Neural progenitor cell (in vitro differentiated cells): ENCODE results near the gene PTOV1. TPM values are rescaled to one million over a fixed set of nuclear protein-coding genes. Genes with fewer than 3 reads are reported as not detected.
A peak's percentile ranks its signal among the peaks of the same experiment; 100 is the strongest.

Experiments
- DNase-seq: peaks from one replicate; pipeline ENCODE4 v3.0.0-alpha.2; 2016; ENCODE audit warnings: low spot score
- H2AFZ ChIP-seq: fragments of 200-600 bp; sonication (generic); replicated peaks from 2 replicates; pipeline ENCODE4 v1.6.1; 2016; ENCODE audit warnings: antibody characterized with exemption
- H3F3A ChIP-seq: fragments of 200-600 bp; sonication (generic); 2 replicates; pipeline ENCODE4 v1.6.1; 2016; ENCODE audit warnings: antibody characterized with exemption, low read depth
- H3K27ac ChIP-seq: fragments of 200-600 bp; sonication (generic); 2 replicates; pipeline ENCODE4 v1.5.1; 2016; ENCODE audit warnings: mild to moderate bottlenecking
- H3K27me3 ChIP-seq: fragments of 200-600 bp; sonication (generic); 2 replicates; pipeline ENCODE4 v1.6.1; 2016; ENCODE audit warnings: mild to moderate bottlenecking, moderate library complexity
- H3K36me3 ChIP-seq: fragments of 200-600 bp; sonication (generic); 2 replicates; pipeline ENCODE4 v1.5.1; 2016
- H3K4me1 ChIP-seq: fragments of 200-600 bp; sonication (generic); 2 replicates; pipeline ENCODE4 v1.6.1; 2016; ENCODE audit warnings: mixed run types
- H3K4me2 ChIP-seq: fragments of 200-600 bp; sonication (generic); 2 replicates; pipeline ENCODE4 v1.6.1; 2016
- H3K4me3 ChIP-seq: fragments of 200-600 bp; sonication (generic); 2 replicates; pipeline ENCODE4 v1.5.1; 2016
- H3K79me2 ChIP-seq: fragments of 200-600 bp; sonication (generic); 2 replicates; pipeline ENCODE4 v1.6.1; 2016; ENCODE audit warnings: low read depth
- H3K9ac ChIP-seq: fragments of 200-600 bp; sonication (generic); 2 replicates; pipeline ENCODE4 v1.6.1; 2016
- H3K9me3 ChIP-seq: fragments of 200-600 bp; sonication (generic); 2 replicates; pipeline ENCODE4 v1.5.1; 2016; ENCODE audit warnings: low read depth
- H4K20me1 ChIP-seq: fragments of 200-600 bp; sonication (generic); 2 replicates; pipeline ENCODE4 v1.6.1; 2016; ENCODE audit warnings: low read depth
- H3K27ac Mint-ChIP-seq: 3 replicates; pipeline ENCODE4 v1.8.0; 2021; ENCODE audit warnings: mixed read lengths
- H3K27me3 Mint-ChIP-seq: 2 replicates; pipeline ENCODE4 v1.8.0; 2022; ENCODE audit warnings: low read depth, mild to moderate bottlenecking, inconsistent platforms, moderate library complexity, mixed read lengths; ENCODE audit not compliant: insufficient read depth
- H3K36me3 Mint-ChIP-seq: 3 replicates; pipeline ENCODE4 v1.8.0; 2021; ENCODE audit warnings: mixed read lengths
- H3K4me1 Mint-ChIP-seq: 3 replicates; pipeline ENCODE4 v1.8.0; 2021; ENCODE audit warnings: mixed read lengths
- H3K4me3 Mint-ChIP-seq: 3 replicates; pipeline ENCODE4 v1.8.0; 2021; ENCODE audit warnings: mild to moderate bottlenecking, moderate library complexity, mixed read lengths
- H3K9me3 Mint-ChIP-seq: 3 replicates; pipeline ENCODE4 v1.8.0; 2020; ENCODE audit warnings: mixed read lengths
- EZH2 ChIP-seq: fragments of 200-600 bp; sonication (generic); IDR thresholded peaks from 2 replicates; pipeline ENCODE4 v1.6.1; 2017; ENCODE audit warnings: antibody characterized with exemption, mild to moderate bottlenecking, moderate library complexity
- EZH2phosphoT487 ChIP-seq: fragments of 200-600 bp; sonication (generic); IDR thresholded peaks from 2 replicates; pipeline ENCODE4 v1.6.1; 2017; ENCODE audit warnings: antibody characterized with exemption
- total RNA-seq: library from RNA; depleted of rRNA; stranded (reverse); fragments of >200 nt; gene quantifications from 2 replicates; pipeline ENCODE4 v1.2.3, GENCODE V29; 2015; ENCODE audit warnings: low replicate concordance
- TF ChIP-seq, protein P1 (sequence below): fragments of 200-600 bp; sonication (generic); IDR thresholded peaks from 2 replicates; pipeline ENCODE4 v1.5.1; 2017; ENCODE audit warnings: antibody characterized with exemption, mild to moderate bottlenecking

The PTOV1 gene
- total RNA-seq, 1 donor from 2014 or later: 63.5 TPM

DNA sequence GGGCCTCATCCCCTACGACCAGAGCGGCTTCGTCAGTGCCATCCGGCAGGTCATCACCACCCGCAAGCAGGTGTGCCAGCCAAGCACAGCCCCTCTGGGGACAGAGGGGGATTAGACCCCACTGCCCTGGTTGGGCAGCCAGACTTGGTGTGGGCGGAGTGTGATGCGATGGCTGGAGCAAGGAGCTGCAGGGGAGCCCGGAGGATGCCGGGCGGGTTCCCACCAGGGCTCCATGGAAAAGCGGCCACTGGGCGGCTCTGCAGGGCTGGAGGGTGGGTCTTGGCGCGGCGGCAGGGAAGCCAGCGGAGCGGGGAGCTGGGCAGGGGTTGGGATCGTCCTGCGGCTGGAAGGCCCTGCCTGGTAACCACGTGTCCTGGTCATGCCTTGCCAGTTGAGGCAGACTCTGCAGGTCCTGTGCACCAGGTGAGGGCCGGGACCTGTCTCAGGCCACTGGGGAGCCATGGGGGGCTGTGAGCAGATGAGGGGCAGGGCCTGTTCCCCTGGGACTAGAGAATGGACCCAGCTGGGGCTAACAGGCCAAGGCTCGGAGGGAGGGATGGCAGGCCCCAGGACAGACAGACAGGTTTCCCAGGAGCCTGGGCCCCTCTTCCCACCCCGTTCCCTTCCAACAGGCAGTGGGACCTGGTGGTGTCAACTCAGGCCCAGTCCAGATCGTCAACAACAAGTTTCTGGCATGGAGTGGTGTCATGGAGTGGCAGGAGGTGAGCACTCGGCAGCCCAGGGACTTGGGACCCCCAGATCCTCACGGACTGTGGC lies 6.3 kb downstream of the PTOV1 start:
- peaks cover 17% of the 10 kb centered on the region for H3K36me3 Mint-ChIP-seq
- Histone ChIP-seq H3F3A (peaks cover 82% of the 10 kb centered on the region), H3K27ac (peak overlapping the region; percentile 76), H3K4me2 (no peak overlapping the region), H3K9ac (no peak overlapping the region), H4K20me1 (peaks cover 99% of the 10 kb centered on the region), H3K9me3 (no peaks in the 10 kb centered on the region), H3K27me3 (no peaks in the 10 kb centered on the region), H3K4me1 (peaks cover 10% of the 10 kb centered on the region), H3K36me3 (no peaks in the 10 kb centered on the region), H2AFZ (no peak overlapping the region), H3K79me2 (peaks cover 42% of the 10 kb centered on the region), H3K4me3 (no peak overlapping the region)
- peaks cover 23% of the 10 kb centered on the region for H3K4me1 Mint-ChIP-seq
- peaks cover 24% of the 10 kb centered on the region for H3K27me3 Mint-ChIP-seq
- no peak overlapping the region for H3K27ac Mint-ChIP-seq
- no peaks in the 10 kb centered on the region for H3K9me3 Mint-ChIP-seq
- DNase-seq: no peak
- TF ChIP-seq EZH2 (no peak), EZH2phosphoT487 (no peak)
- TF ChIP-seq, protein P1, sequence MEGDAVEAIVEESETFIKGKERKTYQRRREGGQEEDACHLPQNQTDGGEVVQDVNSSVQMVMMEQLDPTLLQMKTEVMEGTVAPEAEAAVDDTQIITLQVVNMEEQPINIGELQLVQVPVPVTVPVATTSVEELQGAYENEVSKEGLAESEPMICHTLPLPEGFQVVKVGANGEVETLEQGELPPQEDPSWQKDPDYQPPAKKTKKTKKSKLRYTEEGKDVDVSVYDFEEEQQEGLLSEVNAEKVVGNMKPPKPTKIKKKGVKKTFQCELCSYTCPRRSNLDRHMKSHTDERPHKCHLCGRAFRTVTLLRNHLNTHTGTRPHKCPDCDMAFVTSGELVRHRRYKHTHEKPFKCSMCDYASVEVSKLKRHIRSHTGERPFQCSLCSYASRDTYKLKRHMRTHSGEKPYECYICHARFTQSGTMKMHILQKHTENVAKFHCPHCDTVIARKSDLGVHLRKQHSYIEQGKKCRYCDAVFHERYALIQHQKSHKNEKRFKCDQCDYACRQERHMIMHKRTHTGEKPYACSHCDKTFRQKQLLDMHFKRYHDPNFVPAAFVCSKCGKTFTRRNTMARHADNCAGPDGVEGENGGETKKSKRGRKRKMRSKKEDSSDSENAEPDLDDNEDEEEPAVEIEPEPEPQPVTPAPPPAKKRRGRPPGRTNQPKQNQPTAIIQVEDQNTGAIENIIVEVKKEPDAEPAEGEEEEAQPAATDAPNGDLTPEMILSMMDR: no peak
- H3K4me3 Mint-ChIP-seq: peak overlapping the region; percentile 18

DNA sequence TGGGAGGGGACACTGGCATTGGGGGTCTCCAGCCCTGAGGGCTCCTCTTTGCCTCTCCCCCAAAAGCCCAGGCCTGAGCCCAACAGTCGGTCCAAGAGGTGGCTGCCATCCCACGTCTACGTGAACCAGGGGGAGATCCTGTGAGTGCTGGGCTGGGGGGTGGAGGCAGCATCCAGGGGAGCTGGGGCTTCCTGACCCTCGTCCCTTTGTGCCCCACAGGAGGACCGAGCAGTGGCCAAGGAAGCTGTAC lies 6.8 kb downstream of the PTOV1 start:
- no peak overlapping the region for H3K9ac ChIP-seq
- peak overlapping the region; percentile 76 for H3K27ac ChIP-seq
- no peak overlapping the region for H3K4me2 ChIP-seq
- Mint-ChIP-seq H3K36me3 (peaks cover 14% of the 10 kb centered on the region), H3K4me3 (no peak overlapping the region), H3K9me3 (no peaks in the 10 kb centered on the region), H3K4me1 (peaks cover 18% of the 10 kb centered on the region), H3K27me3 (peaks cover 20% of the 10 kb centered on the region), H3K27ac (no peak overlapping the region)
- TF ChIP-seq EZH2phosphoT487 (no peak), EZH2 (no peak)
- TF ChIP-seq, protein P1: no peak
- H3K79me2 ChIP-seq: peaks cover 36% of the 10 kb centered on the region
- no peaks in the 10 kb centered on the region for H3K27me3 ChIP-seq
- no peaks in the 10 kb centered on the region for H3K36me3 ChIP-seq
- H3K9me3 ChIP-seq: no peaks in the 10 kb centered on the region
- H3K4me3 ChIP-seq: no peak overlapping the region
- H2AFZ ChIP-seq: no peak overlapping the region
- peaks cover 99% of the 10 kb centered on the region for H4K20me1 ChIP-seq
- DNase-seq: no peak
- H3K4me1 ChIP-seq: peaks cover 4% of the 10 kb centered on the region
- H3F3A ChIP-seq: peaks cover 85% of the 10 kb centered on the region

DNA sequence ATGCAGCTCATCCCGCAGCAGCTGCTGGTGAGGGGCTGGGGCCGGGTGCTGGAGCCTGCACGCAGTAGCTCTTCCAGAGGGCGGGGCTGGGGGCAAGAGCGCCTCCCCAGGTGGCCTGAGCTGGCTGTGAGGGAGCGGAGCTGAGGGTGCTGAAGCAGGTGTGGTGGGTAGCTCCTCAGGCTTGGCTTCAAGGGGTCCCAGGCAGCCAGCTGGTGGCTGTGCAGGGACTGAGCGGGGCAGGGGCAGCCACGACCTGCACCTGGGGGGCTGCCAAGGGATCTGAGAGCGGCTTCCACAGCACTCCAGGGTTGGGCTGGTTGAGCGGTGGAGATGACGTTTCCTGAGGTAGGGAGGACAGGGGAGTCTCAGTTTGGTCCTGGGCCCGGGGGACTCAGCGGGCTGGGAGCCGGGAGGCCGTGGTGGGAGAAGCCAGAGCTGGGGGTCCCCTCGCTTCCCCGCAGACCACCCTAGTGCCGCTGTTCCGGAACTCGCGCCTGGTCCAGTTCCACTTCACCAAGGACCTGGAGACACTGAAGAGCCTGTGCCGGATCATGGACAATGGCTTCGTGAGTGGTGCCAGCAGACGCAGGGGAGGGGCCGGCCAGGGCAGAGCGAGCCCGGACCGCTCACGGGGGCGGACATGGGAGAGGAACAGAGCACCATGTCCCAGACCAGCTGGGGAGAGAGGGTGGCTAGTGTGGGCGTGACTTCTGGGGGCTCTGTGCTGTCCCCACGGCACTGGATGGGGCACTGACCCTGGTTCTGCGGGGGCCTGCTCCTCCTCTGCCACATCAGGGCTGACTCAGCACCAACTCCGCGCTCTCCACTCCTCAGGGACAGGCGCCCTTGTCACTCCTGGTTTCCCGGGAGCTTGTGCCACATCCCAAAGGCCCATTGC lies 7.4 kb downstream of the PTOV1 start:
- Histone ChIP-seq H3K4me1 (no peaks in the 10 kb centered on the region), H3K27me3 (no peaks in the 10 kb centered on the region), H3K4me3 (no peak overlapping the region), H3K9ac (no peak overlapping the region), H3K79me2 (peaks cover 36% of the 10 kb centered on the region), H3F3A (peaks cover 85% of the 10 kb centered on the region), H4K20me1 (peaks cover 99% of the 10 kb centered on the region), H2AFZ (no peak overlapping the region), H3K9me3 (no peaks in the 10 kb centered on the region), H3K27ac (peak overlapping the region; percentile 53), H3K36me3 (no peaks in the 10 kb centered on the region), H3K4me2 (no peak overlapping the region)
- H3K9me3 Mint-ChIP-seq: no peaks in the 10 kb centered on the region
- H3K4me1 Mint-ChIP-seq: peaks cover 17% of the 10 kb centered on the region
- H3K27ac Mint-ChIP-seq: no peak overlapping the region
- H3K36me3 Mint-ChIP-seq: peaks cover 17% of the 10 kb centered on the region
- no peak overlapping the region for H3K4me3 Mint-ChIP-seq
- peaks cover 19% of the 10 kb centered on the region for H3K27me3 Mint-ChIP-seq
- DNase-seq: no peak
- TF ChIP-seq EZH2: no peak
- TF ChIP-seq, protein P1: no peak
- no peak for TF ChIP-seq EZH2phosphoT487
